OCI-LY3 (cell line): ENCODE results near the gene NUP98.

Experiments used
- CTCF ChIP-seq: fragments of 200-600, 300-600 bp; sonication (generic); IDR thresholded peaks from 2 replicates; pipeline ENCODE4 v1.5.1; 2014; ENCODE audit warnings: antibody characterized with exemption, low read length, low read depth
- EZH2phosphoT487 ChIP-seq: fragments of 200-600 bp; shearing (Covaris generic); IDR thresholded peaks from 2 replicates; pipeline ENCODE4 v1.6.1; 2018; ENCODE audit warnings: antibody characterized with exemption, mixed run types, low read depth

- TF ChIP-seq CTCF (no peak), EZH2phosphoT487 (no peak)
Observed at GRCh38 chr11:3635641-3636375, 161.5 kb downstream of the NUP98 start.
